PC-9 (cell line): ENCODE measurements around the gene NUP133.

Source experiments
- EZH2 ChIP-seq: fragments of 200-600 bp; sonication (generic); IDR thresholded peaks from 2 replicates; pipeline ENCODE4 v1.8.0; 2017; ENCODE audit warnings: antibody characterized with exemption, low read depth
- TF ChIP-seq, protein P1 (sequence below): fragments of 200-600 bp; sonication (generic); conservative IDR thresholded peaks from 2 replicates; pipeline ENCODE4 v1.6.1; 2017; ENCODE audit warnings: mixed run types, antibody characterized with exemption, mild to moderate bottlenecking, moderate library complexity

DNA sequence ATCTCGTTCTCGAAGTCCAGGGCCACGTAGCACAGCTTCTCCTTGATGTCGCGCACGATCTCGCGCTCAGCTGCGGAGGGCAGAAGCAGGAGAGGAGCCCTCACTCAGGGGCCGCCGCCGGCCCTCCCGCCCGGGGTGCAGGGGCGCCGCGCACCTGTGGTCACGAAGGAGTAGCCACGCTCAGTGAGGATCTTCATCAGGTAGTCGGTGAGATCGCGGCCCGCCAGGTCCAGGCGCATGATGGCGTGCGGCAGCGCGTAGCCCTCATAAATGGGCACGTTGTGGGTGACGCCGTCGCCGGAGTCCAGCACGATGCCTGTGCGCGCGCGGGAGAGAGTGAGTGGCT is 76.1 kb downstream of the NUP133 start:
- TF ChIP-seq, protein P1, sequence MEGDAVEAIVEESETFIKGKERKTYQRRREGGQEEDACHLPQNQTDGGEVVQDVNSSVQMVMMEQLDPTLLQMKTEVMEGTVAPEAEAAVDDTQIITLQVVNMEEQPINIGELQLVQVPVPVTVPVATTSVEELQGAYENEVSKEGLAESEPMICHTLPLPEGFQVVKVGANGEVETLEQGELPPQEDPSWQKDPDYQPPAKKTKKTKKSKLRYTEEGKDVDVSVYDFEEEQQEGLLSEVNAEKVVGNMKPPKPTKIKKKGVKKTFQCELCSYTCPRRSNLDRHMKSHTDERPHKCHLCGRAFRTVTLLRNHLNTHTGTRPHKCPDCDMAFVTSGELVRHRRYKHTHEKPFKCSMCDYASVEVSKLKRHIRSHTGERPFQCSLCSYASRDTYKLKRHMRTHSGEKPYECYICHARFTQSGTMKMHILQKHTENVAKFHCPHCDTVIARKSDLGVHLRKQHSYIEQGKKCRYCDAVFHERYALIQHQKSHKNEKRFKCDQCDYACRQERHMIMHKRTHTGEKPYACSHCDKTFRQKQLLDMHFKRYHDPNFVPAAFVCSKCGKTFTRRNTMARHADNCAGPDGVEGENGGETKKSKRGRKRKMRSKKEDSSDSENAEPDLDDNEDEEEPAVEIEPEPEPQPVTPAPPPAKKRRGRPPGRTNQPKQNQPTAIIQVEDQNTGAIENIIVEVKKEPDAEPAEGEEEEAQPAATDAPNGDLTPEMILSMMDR: no peak
- no peak for TF ChIP-seq EZH2
